Spleen (tissue), 11 donors: ENCODE results near the gene OLIG2. TPM values are rescaled to one million over a fixed set of nuclear protein-coding genes. Genes with fewer than 3 reads are reported as not detected.

Source experiments
- DNase-seq: peaks from one replicate; pipeline ENCODE4 v3.0.0-alpha.2; 2020
- H3K27ac ChIP-seq, 8 donors: fragments of 200-600 bp; sonication (generic) in 7 of 8; 1 replicate in 4 of 8; 2 replicates in 4 of 8; pipeline versions ENCODE4 v1.5.0 to v1.8.0; 2016 to 2021; ENCODE audit warnings: inconsistent platforms in 4 of 8, mild to moderate bottlenecking in 4 of 8, moderate library complexity in 1 of 8
- H3K27me3 ChIP-seq, 7 donors: fragments of 200-600 bp; sonication (generic) in 6 of 7; replicated peaks in 1 of 7; 1 replicate in 4 of 7; 2 replicates in 3 of 7; pipeline versions ENCODE4 v1.5.0 to v1.8.0; 2016 to 2021; ENCODE audit warnings: inconsistent platforms in 3 of 7, mild to moderate bottlenecking in 1 of 7
- H3K36me3 ChIP-seq, 6 donors: fragments of 200-600 bp; sonication (generic) in 5 of 6; 1 replicate in 4 of 6; 2 replicates in 2 of 6; pipeline versions ENCODE4 v1.5.0 to v1.8.0; 2016 to 2021; ENCODE audit warnings: inconsistent platforms in 2 of 6
- H3K4me1 ChIP-seq, 6 donors: fragments of 200-600 bp; sonication (generic) in 5 of 6; 1 replicate in 3 of 6; 2 replicates in 3 of 6; pipeline versions ENCODE4 v1.5.0 to v1.8.0; 2016 to 2021; ENCODE audit warnings: inconsistent platforms in 3 of 6
- H3K4me3 ChIP-seq, 8 donors: fragments of 200-600 bp; sonication (generic) in 7 of 8; 1 replicate in 4 of 8; 2 replicates in 4 of 8; pipeline versions ENCODE4 v1.5.0 to v1.8.0; 2016 to 2021; ENCODE audit warnings: inconsistent platforms in 4 of 8, mild to moderate bottlenecking in 4 of 8, moderate library complexity in 2 of 8
- H3K9me3 ChIP-seq, 8 donors: fragments of 200-600 bp; sonication (generic) in 7 of 8; 1 replicate in 4 of 8; 2 replicates in 4 of 8; pipeline versions ENCODE4 v1.5.0 to v1.8.0; 2016 to 2021; ENCODE audit warnings: inconsistent platforms in 4 of 8
- CTCF ChIP-seq, 11 experiments: fragments of 200-600 bp in 7 of 11; fragments of 450-650 bp in 4 of 11; sonication (generic) in 4 of 11; IDR thresholded peaks in 8 of 11; conservative IDR thresholded peaks in 3 of 11; 1 replicate in 7 of 11; 2 replicates in 4 of 11; pipeline versions ENCODE4 v1.4.0 to v1.8.0; 2016 to 2021; ENCODE audit warnings: antibody characterized with exemption in 11 of 11, inconsistent platforms in 4 of 11, mild to moderate bottlenecking in 1 of 11
- POLR2A ChIP-seq, 3 donors: fragments of 450-650 bp; IDR thresholded peaks; one replicate each; pipeline ENCODE4 v1.5.1; 2017; ENCODE audit warnings: antibody characterized with exemption in 3 of 3, mild to moderate bottlenecking in 1 of 3
- POLR2AphosphoS5 ChIP-seq, 3 donors: sonication (generic); formaldehyde crosslinking; IDR thresholded peaks; one replicate each; pipeline ENCODE4 v1.5.1; 2017; ENCODE audit warnings: antibody characterized with exemption in 3 of 3
- WGBS, 5 donors: extraction: QIAGEN DNeasy Blood & Tissue Kit in 3 of 5; methylation state at CpG; one replicate each; pipeline versions ENCODE4 v1.1.5 to v1.1.7; 2013 to 2018; 5-methylcytosine and 5-hydroxymethylcytosine counted together
- intact Hi-C: fragments of 100-400 bp; cut with DNase I; formaldehyde crosslinking; loops from one replicate; pipeline ENCODE4 v1.15.0; 2023; ENCODE audit warnings: low total_unique reads
- polyA plus RNA-seq, 3 donors: library from polyadenylated mRNA; stranded (reverse); fragments of 200-250 nt; gene quantifications; one replicate each; pipeline ENCODE4 v1.2.1, GENCODE V29; 2013
- total RNA-seq, 7 donors: library from RNA; depleted of rRNA in 3 of 7; stranded (reverse); fragments of >200 nt in 3 of 7; fragmentation: NEBNext Ultra II Directional in 4 of 7; extraction: Animal tissue kit (Norgen Biotek cat#: 25700) in 4 of 7; gene quantifications; one replicate each; pipeline versions ENCODE4 v1.1.0 to v1.2.1, GENCODE V29; 2016 to 2021
- donor health status: healthy with polysubstance abuse.
- donor health status: DM: no; HTN: no; CAD: no; lungs with moderate emphysema.
- donor health status: DM: no; HTN: no; CAD: no.
- donor health status: Bipolar disorder and iron deficiency.
- donor health status: healthy.
- donor health status: DM: no; HTN: no; CAD: no.
- donor health status: DM: yes; HTN: yes; CAD: no.

The OLIG2 gene
- total and polyA plus RNA-seq, 10 donors, result 0.03 to 0.23 TPM; not detected in 8

- Histone ChIP-seq H3K36me3 (no peaks in the 10 kb centered on the region), H3K27ac (no peak overlapping the region), H3K9me3 (no peaks in the 10 kb centered on the region), H3K4me3 (no peak overlapping the region), H3K27me3 (peaks cover 0 to 55% (median 9%) of the 10 kb centered on the region in 7 donors), H3K4me1 (no peaks in the 10 kb centered on the region)
- TF ChIP-seq POLR2A (IDR thresholded peaks at IDR 0.05) (no peak), CTCF (IDR thresholded peaks at IDR 0.05 in 8 of 11, conservative IDR thresholded peaks at IDR 0.05 in 3 of 11) (no peak), POLR2AphosphoS5 (IDR thresholded peaks at IDR 0.05) (no peak)
- intact Hi-C loops, result no loop called here
- DNase-seq, result no peak
- WGBS, 5 donors, result 88 to 93% (median 92%) methylated on average over 32 to 39 of the region's 39 CpGs
These were observed 47.1 kb upstream of the OLIG2 start for GRCh38 chr21:32978331-32979270.

GRCh38 chr21:32979598-32980268, 46.0 kb upstream of the OLIG2 start:
- no peak overlapping the region for H3K27ac ChIP-seq
- DNase-seq, result no peak
- no peak for TF ChIP-seq POLR2AphosphoS5 (IDR thresholded peaks at IDR 0.05)
- TF ChIP-seq POLR2A (IDR thresholded peaks at IDR 0.05), result no peak
- TF ChIP-seq CTCF (IDR thresholded peaks at IDR 0.05 in 8 of 11, conservative IDR thresholded peaks at IDR 0.05 in 3 of 11), result no peak
- H3K27me3 ChIP-seq, result peaks cover 0 to 55% (median 9%) of the 10 kb centered on the region in 7 donors
- no peaks in the 10 kb centered on the region for H3K36me3 ChIP-seq
- intact Hi-C loops, result no loop called here
- no peaks in the 10 kb centered on the region for H3K9me3 ChIP-seq
- H3K4me3 ChIP-seq, result no peak overlapping the region
- 33 to 49% (median 40%) methylated on average over 2 of the region's 2 CpGs for WGBS, 5 donors
- H3K4me1 ChIP-seq, result no peaks in the 10 kb centered on the region

DNA sequence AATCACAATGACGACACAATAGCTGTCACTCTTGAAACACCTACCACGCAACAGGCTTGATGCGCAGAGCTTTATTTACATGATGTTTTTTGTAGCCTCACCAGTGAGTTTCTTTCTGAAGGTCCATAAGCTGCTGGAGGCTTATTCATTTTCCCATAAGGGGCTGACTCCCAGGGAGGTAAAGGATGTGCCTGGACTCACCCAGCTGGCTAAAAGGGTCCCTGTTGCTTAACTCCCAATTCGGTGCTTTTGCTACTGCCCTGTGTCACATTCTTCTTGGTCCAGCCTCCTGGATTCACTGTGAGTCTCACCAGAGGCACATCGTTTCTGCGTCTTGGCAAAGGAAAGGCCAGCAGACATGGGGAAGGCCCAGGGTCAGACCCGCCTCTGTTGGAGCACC, 44.6 kb upstream of the OLIG2 start:
- H3K27me3 ChIP-seq, result peaks cover 0 to 45% (median 9%) of the 10 kb centered on the region in 7 donors
- no peaks in the 10 kb centered on the region for H3K4me1 ChIP-seq
- no peak for DNase-seq
- no peak overlapping the region for H3K27ac ChIP-seq
- no peak overlapping the region for H3K4me3 ChIP-seq
- no peaks in the 10 kb centered on the region for H3K36me3 ChIP-seq
- WGBS, 5 donors, result 83 to 91% (median 87%) methylated on average over 7 of the region's 7 CpGs
- intact Hi-C loops, result no loop called here
- TF ChIP-seq POLR2AphosphoS5 (IDR thresholded peaks at IDR 0.05) (no peak), POLR2A (IDR thresholded peaks at IDR 0.05) (no peak), CTCF (IDR thresholded peaks at IDR 0.05 in 8 of 11, conservative IDR thresholded peaks at IDR 0.05 in 3 of 11) (no peak)
- no peaks in the 10 kb centered on the region for H3K9me3 ChIP-seq

- WGBS, 5 donors, result 68 to 78% (median 73%) methylated on average over 6 of the region's 6 CpGs
- H3K4me1 ChIP-seq, result no peaks in the 10 kb centered on the region
- TF ChIP-seq POLR2A (IDR thresholded peaks at IDR 0.05) (no peak), CTCF (IDR thresholded peaks at IDR 0.05 in 8 of 11, conservative IDR thresholded peaks at IDR 0.05 in 3 of 11) (no peak), POLR2AphosphoS5 (IDR thresholded peaks at IDR 0.05) (no peak)
- H3K27me3 ChIP-seq, result peaks cover 0 to 36% (median 0%) of the 10 kb centered on the region in 7 donors
- intact Hi-C loops, result no loop called here
- no peak overlapping the region for H3K27ac ChIP-seq
- no peaks in the 10 kb centered on the region for H3K36me3 ChIP-seq
- peaks cover 0 to 13% (median 6%) of the 10 kb centered on the region in 8 donors for H3K9me3 ChIP-seq
- DNase-seq, result no peak
- no peak overlapping the region for H3K4me3 ChIP-seq
These were observed 35.1 kb upstream of the OLIG2 start for GRCh38 chr21:32990666-32991065.
